NCI-H2196 treated with DMSO at 0.1 percent for 48 hours (cell line): Measurements from ENCODE around the gene LLGL2.
"Not testable (repeated sequence)": the region's sequence is repeated elsewhere in the genome, so short reads cannot be mapped to it uniquely, and the experiment has no call there.

Experiments
- DNase-seq: peaks from one replicate; lab custom pipeline; 2025; ENCODE audit not compliant: unreplicated experiment; lab: John Stamatoyannopoulos, UW

LLGL2 gene

GRCh38 chr17:75568412-75569255, 43.1 kb downstream of the LLGL2 start:
- no peak for DNase-seq

- DNase-seq: no peak
Measured at GRCh38 chr17:75570034-75570676, 44.7 kb downstream of the LLGL2 start.

DNA sequence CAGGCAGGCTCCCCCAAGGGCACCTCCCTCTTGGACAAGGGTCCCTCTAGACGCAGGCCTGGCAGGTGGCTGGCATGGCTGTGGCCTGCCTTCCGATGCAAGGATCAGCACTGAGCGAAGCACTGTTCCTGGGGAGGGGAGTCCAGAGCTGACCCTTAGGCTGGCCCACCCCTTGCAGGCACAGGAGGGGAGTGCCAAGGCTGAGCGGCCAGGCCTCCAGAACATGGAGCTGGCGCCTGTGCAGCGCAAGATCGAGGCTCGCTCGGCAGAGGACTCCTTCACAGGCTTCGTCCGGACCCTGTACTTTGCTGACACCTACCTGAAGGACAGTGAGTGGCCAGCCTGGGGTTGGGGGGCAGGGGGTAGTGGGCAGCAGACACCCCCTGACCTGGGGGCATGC, 45.3 kb downstream of the LLGL2 start:
- DNase-seq: no peak

GRCh38 chr17:75571197-75571884, 45.8 kb downstream of the LLGL2 start:
- DNase-seq: no peak

DNA sequence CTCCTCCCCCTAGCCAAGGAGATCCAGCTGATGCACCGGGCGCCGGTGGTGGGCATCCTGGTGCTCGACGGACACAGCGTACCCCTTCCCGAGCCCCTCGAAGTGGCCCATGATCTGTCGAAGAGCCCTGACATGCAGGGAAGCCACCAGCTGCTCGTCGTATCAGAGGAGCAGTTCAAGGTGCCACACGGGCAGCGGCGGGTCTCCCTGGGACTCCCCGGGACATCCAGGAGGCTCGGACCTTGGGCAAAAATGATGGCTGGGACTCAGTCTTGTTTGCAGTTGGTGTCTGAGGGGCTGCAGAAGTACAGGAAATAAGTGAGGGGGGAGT, 46.4 kb downstream of the LLGL2 start:
- DNase-seq: no peak

GRCh38 chr17:75572713-75573539, 47.4 kb downstream of the LLGL2 start:
- DNase-seq: no peak

GRCh38 chr17:75573540-75573957, 48.1 kb downstream of the LLGL2 start:
- DNase-seq: no peak

GRCh38 chr17:75573994-75574393, 48.5 kb downstream of the LLGL2 start:
- no peak for DNase-seq

- no peak for DNase-seq
Measured at GRCh38 chr17:75574404-75575036, 49.0 kb downstream of the LLGL2 start.

DNA sequence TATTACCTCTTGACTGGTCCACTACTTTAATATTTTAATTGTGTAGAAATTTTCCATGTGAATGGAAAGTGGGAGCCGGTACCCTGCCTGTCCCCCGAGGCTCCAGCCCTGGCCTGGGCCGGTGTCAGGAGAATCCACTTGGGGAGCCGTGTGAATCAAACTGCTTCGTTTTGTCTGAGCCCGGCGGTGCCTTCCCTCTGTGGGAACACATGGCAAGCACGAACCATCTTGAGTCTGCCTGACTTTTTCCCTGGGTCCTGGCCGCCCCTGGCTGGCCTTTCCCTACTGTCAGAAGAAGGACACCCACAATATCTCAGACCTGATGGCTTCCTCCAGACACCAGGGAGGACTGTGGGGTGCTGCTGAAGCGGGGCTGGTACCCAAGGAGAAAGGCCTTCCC, 49.7 kb downstream of the LLGL2 start:
- no peak for DNase-seq

GRCh38 chr17:75575728-75576127, 50.2 kb downstream of the LLGL2 start:
- no peak for DNase-seq

DNA sequence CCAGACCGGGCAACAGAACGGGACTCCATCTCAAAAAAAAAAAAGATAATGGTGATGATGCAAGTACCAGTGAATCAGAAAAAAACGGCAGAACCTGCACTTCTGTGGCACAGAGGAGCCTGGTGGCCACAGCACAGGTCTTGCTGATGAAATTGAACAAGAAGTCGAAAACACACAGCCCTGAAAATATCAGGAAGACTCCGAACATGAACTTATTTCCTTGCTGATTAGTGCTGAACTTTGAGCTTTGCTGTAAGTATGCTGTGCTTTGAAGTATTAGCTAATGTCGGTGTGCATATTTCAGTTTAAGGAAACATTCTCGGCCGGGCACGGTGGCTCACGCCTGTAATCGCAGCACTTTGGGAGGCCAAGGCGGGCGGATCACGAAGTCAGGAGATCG, 51.2 kb downstream of the LLGL2 start:
- DNase-seq: no peak

DNA sequence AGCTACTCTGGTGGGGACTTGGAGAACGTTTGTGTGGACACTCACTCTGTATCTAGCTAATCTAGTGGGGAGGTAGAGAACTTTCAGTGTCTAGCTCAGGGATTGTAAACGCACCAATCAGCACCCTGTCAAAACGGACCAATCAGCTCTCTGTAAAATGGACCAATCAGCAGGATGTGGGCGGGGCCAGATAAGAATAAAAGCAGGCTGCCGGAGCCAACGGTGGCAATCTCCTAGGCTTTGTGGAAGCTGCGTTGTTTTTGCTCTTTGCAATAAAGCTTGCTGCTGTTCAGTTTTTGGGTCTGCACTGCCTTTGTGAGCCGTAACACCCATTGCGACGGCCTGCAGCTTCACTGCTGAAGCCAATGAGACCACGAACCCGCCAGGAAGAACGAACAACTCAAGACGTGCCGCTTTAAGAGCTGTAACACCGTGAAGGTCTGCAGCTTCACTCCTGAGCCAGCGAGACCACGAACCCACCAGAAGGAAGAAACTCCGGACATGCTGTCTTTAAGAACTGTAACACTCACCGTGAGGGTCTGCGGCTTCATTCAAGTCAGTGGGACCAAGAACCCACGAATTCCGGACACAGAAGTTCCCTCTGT, 55.7 kb downstream of the LLGL2 start:
- DNase-seq: not testable (repeated sequence)

- not testable (repeated sequence) for DNase-seq
Measured at GRCh38 chr17:75583197-75583596, 57.7 kb downstream of the LLGL2 start.

DNA sequence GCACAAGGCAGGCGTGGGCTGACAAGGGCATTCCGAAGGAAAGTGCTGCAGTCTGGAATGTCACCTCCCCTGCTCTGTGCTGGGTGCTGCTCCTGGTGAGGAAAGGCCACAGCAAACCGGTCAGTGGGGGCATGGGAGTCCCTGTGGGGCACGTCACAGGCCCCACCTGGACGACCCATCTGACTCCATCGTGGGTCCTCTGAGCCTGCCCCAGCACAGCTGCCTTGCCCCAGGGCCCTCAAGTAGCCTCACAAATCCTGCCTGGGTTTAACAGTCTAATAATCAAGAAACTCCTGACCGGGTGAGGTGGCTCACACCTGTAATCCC, 59.3 kb downstream of the LLGL2 start:
- no peak for DNase-seq

DNA sequence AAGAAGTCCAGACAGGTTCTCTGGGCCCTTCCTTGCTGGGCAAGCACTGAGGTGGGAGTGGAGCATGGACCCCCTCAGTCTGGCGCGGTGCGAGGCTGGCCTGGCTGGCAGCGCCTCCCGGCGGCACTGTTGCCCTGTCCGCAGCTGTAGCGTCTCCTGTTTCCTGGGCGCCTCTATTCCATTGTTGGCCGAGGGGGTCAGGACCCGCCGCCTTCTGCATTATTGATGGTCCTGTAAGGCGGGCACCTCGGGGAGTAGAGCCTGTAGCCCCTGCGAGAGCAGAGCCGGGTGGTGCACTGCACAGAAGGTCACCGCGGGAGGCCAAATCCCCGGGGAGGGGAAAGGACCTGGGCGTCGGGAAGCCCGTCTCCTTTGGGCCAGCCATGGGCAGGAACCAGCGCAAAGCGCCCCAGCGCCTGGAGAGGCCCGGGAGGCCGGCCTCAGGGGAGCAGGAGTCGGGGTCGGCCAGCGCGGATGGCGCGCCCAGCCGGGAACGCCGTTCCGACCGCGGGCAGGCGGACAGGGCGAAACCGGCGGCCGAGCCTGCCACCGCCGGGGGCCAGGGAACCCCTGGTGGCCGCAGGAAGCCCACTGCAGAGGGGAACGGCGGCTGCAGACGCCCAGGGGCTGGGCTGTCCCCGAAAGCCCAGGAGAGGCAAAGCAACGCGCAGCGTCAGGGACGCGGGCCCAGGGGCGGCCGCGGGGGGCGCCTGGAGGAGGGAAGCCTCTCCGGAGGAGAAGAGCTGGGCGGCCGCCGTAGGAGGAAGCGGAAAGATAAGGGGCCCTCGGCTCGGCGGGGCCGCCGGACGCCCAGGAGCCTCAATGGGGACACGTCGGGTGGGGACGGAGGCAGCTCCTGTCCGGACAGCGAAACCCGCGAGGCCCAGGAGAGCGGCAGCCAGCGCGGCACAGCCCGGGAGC, 62.4 kb downstream of the LLGL2 start, which contains the start of gene MYO15B:
Gene MYO15B (plus strand): TSS at position 126 of the 921 bp plus-strand sequence. CDS start 258 bp downstream, at position 384.
- DNase-seq: peak; percentile 19

GRCh38 chr17:75588596-75589011, 63.1 kb downstream of the LLGL2 start:
- no peak for DNase-seq

DNA sequence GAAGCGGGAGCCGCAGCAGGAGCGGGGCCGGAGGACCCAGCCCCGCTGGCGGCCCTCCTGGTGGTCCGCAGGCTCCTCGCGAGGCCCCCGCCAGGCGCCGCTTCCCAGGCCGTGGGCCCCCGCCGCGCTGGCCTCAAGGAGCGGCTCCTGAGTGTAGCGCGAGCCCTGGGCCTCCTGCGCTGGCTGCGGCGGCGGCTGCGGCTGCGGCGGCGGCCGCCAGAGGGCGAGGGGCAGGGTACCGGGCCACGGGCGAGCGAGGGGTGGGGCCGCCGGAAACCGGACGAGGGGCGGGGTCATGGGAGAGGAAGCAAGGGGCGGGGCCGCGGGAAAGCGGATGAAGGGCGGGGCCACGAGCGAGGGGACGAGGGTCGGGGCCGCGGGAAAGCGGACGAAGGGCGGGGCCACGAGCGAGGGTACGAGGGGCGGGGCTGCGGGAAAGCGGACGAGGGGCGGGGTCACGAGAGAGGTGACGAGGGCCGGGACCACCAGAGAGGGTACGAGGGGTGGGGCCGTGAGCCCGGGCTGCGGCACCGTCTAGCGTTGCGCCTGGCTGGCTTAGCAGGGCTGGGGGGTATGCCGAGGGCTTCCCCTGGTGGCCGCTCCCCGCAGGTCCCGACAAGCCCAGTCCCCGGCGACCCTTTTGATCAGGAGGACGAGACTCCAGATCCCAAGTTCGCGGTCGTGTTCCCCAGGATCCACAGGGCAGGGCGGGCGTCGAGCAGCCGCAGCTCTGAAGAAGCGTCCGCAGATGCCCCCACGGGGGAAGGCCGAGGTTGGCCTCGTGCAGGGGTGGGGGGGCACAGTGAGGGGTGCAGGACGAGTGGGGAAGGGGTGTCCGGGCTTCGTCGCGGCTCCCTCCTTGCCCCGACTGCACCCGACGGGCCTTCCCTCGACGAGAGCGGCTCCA, 63.8 kb downstream of the LLGL2 start:
- DNase-seq: peak; percentile 93
